ENCODE results near the gene AXL. TPM values are rescaled to one million over a fixed set of nuclear protein-coding genes. Genes with fewer than 3 reads are reported as not detected.

The AXL gene
- total and polyA plus RNA-seq, 3 donors from 2014 or later, result 56.0 to 150 (median 98.2) TPM

- H3K9me3 ChIP-seq, result no peaks in the 10 kb centered on the region
- intact Hi-C loops (cut with DNase I; ENCODE audit: low total_unique reads), result loop anchor here (5.0 kb wide), 1 partner anchor 39 kb away; no protein-coding TSS in a partner anchor
- H3K36me3 ChIP-seq (ENCODE audit: low read depth, missing control alignments), result no peaks in the 10 kb centered on the region
- H3K4me3 ChIP-seq, result no peak overlapping the region
- no peak overlapping the region for H3K27ac ChIP-seq
- WGBS, 2 donors, result 78% methylated on average over 12 to 13 of the region's 13 CpGs
- no peak for DNase-seq
- no peaks in the 10 kb centered on the region for H3K27me3 ChIP-seq
- peaks cover 18% of the 10 kb centered on the region for H3K4me1 ChIP-seq
- TF ChIP-seq, protein P1, sequence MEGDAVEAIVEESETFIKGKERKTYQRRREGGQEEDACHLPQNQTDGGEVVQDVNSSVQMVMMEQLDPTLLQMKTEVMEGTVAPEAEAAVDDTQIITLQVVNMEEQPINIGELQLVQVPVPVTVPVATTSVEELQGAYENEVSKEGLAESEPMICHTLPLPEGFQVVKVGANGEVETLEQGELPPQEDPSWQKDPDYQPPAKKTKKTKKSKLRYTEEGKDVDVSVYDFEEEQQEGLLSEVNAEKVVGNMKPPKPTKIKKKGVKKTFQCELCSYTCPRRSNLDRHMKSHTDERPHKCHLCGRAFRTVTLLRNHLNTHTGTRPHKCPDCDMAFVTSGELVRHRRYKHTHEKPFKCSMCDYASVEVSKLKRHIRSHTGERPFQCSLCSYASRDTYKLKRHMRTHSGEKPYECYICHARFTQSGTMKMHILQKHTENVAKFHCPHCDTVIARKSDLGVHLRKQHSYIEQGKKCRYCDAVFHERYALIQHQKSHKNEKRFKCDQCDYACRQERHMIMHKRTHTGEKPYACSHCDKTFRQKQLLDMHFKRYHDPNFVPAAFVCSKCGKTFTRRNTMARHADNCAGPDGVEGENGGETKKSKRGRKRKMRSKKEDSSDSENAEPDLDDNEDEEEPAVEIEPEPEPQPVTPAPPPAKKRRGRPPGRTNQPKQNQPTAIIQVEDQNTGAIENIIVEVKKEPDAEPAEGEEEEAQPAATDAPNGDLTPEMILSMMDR (IDR thresholded peaks at IDR 0.05), result no peak
- TF ChIP-seq POLR2A (IDR thresholded peaks at IDR 0.05), result no peak
Measured at GRCh38 chr19:41305927-41306793, 87.1 kb downstream of the AXL start.

- H3K4me1 ChIP-seq, result peaks cover 20% of the 10 kb centered on the region
- H3K9me3 ChIP-seq, result no peaks in the 10 kb centered on the region
- 62 to 71% methylated on average over 8 of the region's 8 CpGs for WGBS, 2 donors
- no peaks in the 10 kb centered on the region for H3K27me3 ChIP-seq
- no peak overlapping the region for H3K4me3 ChIP-seq
- TF ChIP-seq, protein P1 (IDR thresholded peaks at IDR 0.05), result no peak
- no peak for TF ChIP-seq POLR2A (IDR thresholded peaks at IDR 0.05)
- H3K36me3 ChIP-seq (ENCODE audit: low read depth, missing control alignments), result no peaks in the 10 kb centered on the region
- intact Hi-C loops (cut with DNase I; ENCODE audit: low total_unique reads), result loop anchor here (5.0 kb wide), 1 partner anchor 40 kb away; no protein-coding TSS in a partner anchor
- no peak for DNase-seq
- peak overlapping the region in 1 of 2 donors; percentile 97 for H3K27ac ChIP-seq
Measured at GRCh38 chr19:41307090-41307875, 88.3 kb downstream of the AXL start.

DNA sequence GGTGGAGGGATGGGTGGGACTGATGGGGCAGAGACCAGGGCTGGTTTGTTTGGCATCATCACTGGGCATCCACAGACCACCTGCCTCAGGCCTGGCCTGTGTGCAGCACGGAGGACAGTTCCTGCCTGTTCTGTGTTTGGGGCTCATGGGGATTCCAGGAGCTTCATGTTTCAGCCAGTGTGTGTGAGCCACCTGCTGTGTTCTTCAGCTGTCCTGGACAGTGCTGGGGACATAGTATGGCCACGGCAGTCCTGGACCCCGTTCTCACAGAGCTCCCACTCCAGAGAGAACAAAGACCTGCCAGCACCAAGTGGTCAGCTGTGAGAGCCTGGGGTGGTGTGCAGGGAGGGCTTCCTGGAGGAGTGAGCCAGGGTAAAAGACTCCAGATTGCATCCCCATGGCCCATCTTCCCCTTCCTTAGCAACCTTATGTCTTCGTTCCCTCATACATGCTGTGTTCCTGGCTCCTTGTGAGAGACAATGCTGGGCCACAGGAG is 89.0 kb downstream of the AXL start:
- Histone ChIP-seq H3K36me3 (ENCODE audit: low read depth, missing control alignments) (no peaks in the 10 kb centered on the region), H3K27me3 (no peaks in the 10 kb centered on the region), H3K27ac (peak overlapping the region; percentile 93 to 97), H3K9me3 (no peaks in the 10 kb centered on the region), H3K4me1 (peaks cover 20% of the 10 kb centered on the region), H3K4me3 (no peak overlapping the region)
- no peak for DNase-seq
- WGBS, 2 donors, result 20 to 51% methylated on average over 2 to 4 of the region's 4 CpGs
- TF ChIP-seq POLR2A (IDR thresholded peaks at IDR 0.05), result no peak
- TF ChIP-seq, protein P1 (IDR thresholded peaks at IDR 0.05), result no peak
- intact Hi-C loops (cut with DNase I; ENCODE audit: low total_unique reads), result loop anchor here (5.0 kb wide), 1 partner anchor 41 kb away; no protein-coding TSS in a partner anchor

DNA sequence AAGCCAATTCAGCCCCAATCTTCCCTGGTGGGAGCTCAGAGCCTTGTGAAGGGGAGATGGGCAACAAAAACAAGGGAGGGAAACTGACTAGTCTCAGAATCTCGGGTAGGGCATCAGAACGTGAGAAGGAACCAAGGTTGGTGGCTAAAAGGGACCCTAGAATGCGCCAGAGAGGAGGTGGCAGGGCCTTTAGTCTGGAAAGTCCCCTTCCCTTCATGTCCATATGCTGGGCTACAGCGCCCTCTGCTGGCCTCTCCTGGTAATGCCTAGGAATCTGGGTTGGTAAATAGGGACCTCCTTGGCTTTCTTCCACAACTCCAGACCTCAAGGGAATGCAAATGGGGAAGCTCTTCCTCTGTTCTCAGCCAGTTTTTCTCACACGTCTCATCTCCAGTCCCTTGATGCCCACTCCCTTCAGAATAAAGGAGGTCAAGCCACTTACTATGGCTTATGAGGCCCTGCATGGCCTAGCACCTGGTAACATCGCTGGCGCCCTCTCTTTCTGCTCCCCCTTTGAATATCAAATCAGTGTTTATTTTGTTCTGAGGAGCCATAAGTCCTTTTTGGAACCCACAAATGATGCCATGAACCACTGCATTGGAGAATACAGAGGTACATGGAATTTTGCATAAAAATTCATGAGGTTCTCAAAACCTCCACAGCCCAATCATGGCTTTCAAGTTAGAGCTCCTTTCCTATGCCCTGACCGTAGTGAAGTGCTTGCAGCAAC is 89.6 kb downstream of the AXL start:
- Histone ChIP-seq H3K4me1 (peaks cover 20% of the 10 kb centered on the region), H3K27ac (peak overlapping the region; percentile 93 to 97), H3K36me3 (ENCODE audit: low read depth, missing control alignments) (no peaks in the 10 kb centered on the region), H3K27me3 (no peaks in the 10 kb centered on the region), H3K9me3 (no peaks in the 10 kb centered on the region), H3K4me3 (peak overlapping the region in 1 of 2 donors; percentile 77)
- DNase-seq, result peak; percentile 98
- 16 to 20% methylated on average over 8 of the region's 8 CpGs for WGBS, 2 donors
- TF ChIP-seq, protein P1 (IDR thresholded peaks at IDR 0.05), result peak; percentile 94 to 99 (median 98)
- no peak for TF ChIP-seq POLR2A (IDR thresholded peaks at IDR 0.05)
- intact Hi-C loops (cut with DNase I; ENCODE audit: low total_unique reads), result loop anchor here (5.0 kb wide), 1 partner anchor 41 kb away; no protein-coding TSS in a partner anchor
